HG03135 (cell line): ENCODE data around the gene CLIC3.

ENCODE experiments used
- ATAC-seq: cut with Tn5 transposase; IDR thresholded peaks from one replicate; pipeline ENCODE4 v1.9.1; 2021; ENCODE audit warnings: mild to moderate bottlenecking, moderate library complexity; ENCODE audit not compliant: unreplicated experiment

CLIC3 gene

GRCh38 chr9:136969150-136969549 lies 27.2 kb downstream of the CLIC3 start:
- no peak for ATAC-seq

- ATAC-seq = no peak
Measured at GRCh38 chr9:136968333-136969127, 27.8 kb downstream of the CLIC3 start.

GRCh38 chr9:136965771-136966484 lies 30.4 kb downstream of the CLIC3 start:
- no peak for ATAC-seq

GRCh38 chr9:136964833-136965422 lies 31.4 kb downstream of the CLIC3 start:
- no peak for ATAC-seq

GRCh38 chr9:136964171-136964689 lies 32.1 kb downstream of the CLIC3 start:
- ATAC-seq = no peak

GRCh38 chr9:136963751-136964150 lies 32.6 kb downstream of the CLIC3 start:
- no peak for ATAC-seq

GRCh38 chr9:136963341-136963740 lies 33.0 kb downstream of the CLIC3 start:
- ATAC-seq = no peak

GRCh38 chr9:136962701-136963248 lies 33.6 kb downstream of the CLIC3 start:
- ATAC-seq = no peak

- ATAC-seq = no peak
Measured at GRCh38 chr9:136962163-136962562, 34.2 kb downstream of the CLIC3 start.

- ATAC-seq = no peak
Measured at GRCh38 chr9:136961279-136962065, 34.9 kb downstream of the CLIC3 start.

GRCh38 chr9:136960938-136961275 lies 35.5 kb downstream of the CLIC3 start:
- ATAC-seq = no peak

GRCh38 chr9:136960212-136960937 lies 36.0 kb downstream of the CLIC3 start:
- no peak for ATAC-seq

GRCh38 chr9:136958898-136959850 lies 37.2 kb downstream of the CLIC3 start:
- ATAC-seq = no peak

GRCh38 chr9:136958473-136958872 lies 37.9 kb downstream of the CLIC3 start:
- no peak for ATAC-seq

GRCh38 chr9:136957901-136958300 lies 38.5 kb downstream of the CLIC3 start:
- ATAC-seq = no peak

GRCh38 chr9:136957461-136957860 lies 38.9 kb downstream of the CLIC3 start:
- ATAC-seq = no peak

GRCh38 chr9:136956604-136957003 lies 39.8 kb downstream of the CLIC3 start:
- no peak for ATAC-seq

GRCh38 chr9:136955943-136956335 lies 40.4 kb downstream of the CLIC3 start:
- no peak for ATAC-seq
